Osteocyte (in vitro differentiated cells): ENCODE measurements around the gene DTX1. TPM values are rescaled to one million over a fixed set of nuclear protein-coding genes. Genes with fewer than 3 reads are reported as not detected.

Experiments
- DNase-seq: peaks from one replicate; pipeline ENCODE4 v3.0.0; 2021; ENCODE audit warnings: mixed read lengths; ENCODE audit not compliant: unreplicated experiment; ENCODE audit errors: extremely low spot score
- H3K27ac Mint-ChIP-seq: one replicate; pipeline ENCODE4 v1.8.0; 2021; ENCODE audit warnings: mild to moderate bottlenecking, mixed read lengths; ENCODE audit not compliant: unreplicated experiment
- H3K27me3 Mint-ChIP-seq: one replicate; pipeline ENCODE4 v1.8.0; 2021; ENCODE audit warnings: mixed read lengths; ENCODE audit not compliant: unreplicated experiment
- H3K36me3 Mint-ChIP-seq: one replicate; pipeline ENCODE4 v1.8.0; 2021; ENCODE audit warnings: mixed read lengths; ENCODE audit not compliant: unreplicated experiment
- H3K4me1 Mint-ChIP-seq: one replicate; pipeline ENCODE4 v1.8.0; 2021; ENCODE audit warnings: mixed read lengths; ENCODE audit not compliant: unreplicated experiment
- H3K4me3 Mint-ChIP-seq: one replicate; pipeline ENCODE4 v1.8.0; 2021; ENCODE audit warnings: mild to moderate bottlenecking, moderate library complexity, mixed read lengths; ENCODE audit not compliant: unreplicated experiment
- H3K9me3 Mint-ChIP-seq: one replicate; pipeline ENCODE4 v1.8.0; 2021; ENCODE audit warnings: mixed read lengths; ENCODE audit not compliant: unreplicated experiment
- total RNA-seq: library from RNA; stranded (reverse); gene quantifications from 2 replicates; pipeline ENCODE4 v1.2.1, GENCODE V29; 2021
- TF ChIP-seq, protein P1 (sequence below): fragments of 200-600 bp; sonication (generic); IDR thresholded peaks from 2 replicates; pipeline ENCODE4 v1.5.0; 2021; ENCODE audit warnings: antibody characterized with exemption, mild to moderate bottlenecking, moderate library complexity

Gene DTX1
- total RNA-seq, 1 donor from 2014 or later: not detected

- H3K36me3 Mint-ChIP-seq: no peaks in the 10 kb centered on the region
- no peak overlapping the region for H3K27ac Mint-ChIP-seq
- DNase-seq: no peak
- peaks cover 21% of the 10 kb centered on the region for H3K27me3 Mint-ChIP-seq
- H3K9me3 Mint-ChIP-seq: no peaks in the 10 kb centered on the region
- no peak overlapping the region for H3K4me3 Mint-ChIP-seq
- H3K4me1 Mint-ChIP-seq: no peaks in the 10 kb centered on the region
- TF ChIP-seq, protein P1, sequence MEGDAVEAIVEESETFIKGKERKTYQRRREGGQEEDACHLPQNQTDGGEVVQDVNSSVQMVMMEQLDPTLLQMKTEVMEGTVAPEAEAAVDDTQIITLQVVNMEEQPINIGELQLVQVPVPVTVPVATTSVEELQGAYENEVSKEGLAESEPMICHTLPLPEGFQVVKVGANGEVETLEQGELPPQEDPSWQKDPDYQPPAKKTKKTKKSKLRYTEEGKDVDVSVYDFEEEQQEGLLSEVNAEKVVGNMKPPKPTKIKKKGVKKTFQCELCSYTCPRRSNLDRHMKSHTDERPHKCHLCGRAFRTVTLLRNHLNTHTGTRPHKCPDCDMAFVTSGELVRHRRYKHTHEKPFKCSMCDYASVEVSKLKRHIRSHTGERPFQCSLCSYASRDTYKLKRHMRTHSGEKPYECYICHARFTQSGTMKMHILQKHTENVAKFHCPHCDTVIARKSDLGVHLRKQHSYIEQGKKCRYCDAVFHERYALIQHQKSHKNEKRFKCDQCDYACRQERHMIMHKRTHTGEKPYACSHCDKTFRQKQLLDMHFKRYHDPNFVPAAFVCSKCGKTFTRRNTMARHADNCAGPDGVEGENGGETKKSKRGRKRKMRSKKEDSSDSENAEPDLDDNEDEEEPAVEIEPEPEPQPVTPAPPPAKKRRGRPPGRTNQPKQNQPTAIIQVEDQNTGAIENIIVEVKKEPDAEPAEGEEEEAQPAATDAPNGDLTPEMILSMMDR: no peak
Measured at GRCh38 chr12:113063396-113064350, 7.1 kb downstream of the DTX1 start.

DNA sequence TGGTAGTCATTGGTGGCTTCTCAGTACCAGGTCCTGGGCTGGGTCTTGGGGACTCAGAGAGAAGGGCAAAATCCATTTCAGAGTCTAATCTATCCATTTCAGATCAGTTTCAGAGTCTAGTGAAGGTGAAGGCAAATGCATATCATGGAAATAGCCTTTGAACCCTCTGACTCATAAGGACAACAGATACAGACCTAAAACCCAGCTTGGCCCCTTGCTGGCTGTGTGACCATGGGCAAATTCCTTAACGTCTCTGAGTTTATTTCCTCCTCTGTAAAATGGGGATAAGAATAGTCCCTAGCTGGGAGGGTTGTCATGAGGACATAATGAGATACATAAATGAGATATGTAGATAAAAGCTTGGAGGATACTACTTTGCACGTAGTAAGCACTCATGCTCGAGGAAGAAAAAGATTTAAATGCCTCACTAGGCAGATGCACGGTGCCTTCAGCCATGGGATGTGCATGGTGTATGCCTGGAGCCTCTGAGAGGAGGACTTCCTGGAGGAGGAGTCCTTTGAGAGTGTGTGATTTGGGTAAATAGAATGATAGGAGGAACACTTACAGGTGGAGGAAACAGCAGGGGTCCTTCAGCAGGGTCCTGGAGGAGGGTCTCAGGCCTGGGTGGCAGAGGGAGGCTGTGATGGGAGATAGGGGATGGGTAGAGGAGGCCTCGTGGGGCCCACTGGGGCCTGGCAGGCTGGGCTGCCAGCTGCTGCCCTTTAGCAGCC lies 8.0 kb downstream of the DTX1 start:
- DNase-seq: no peak
- no peaks in the 10 kb centered on the region for H3K36me3 Mint-ChIP-seq
- no peaks in the 10 kb centered on the region for H3K4me1 Mint-ChIP-seq
- no peaks in the 10 kb centered on the region for H3K9me3 Mint-ChIP-seq
- H3K27me3 Mint-ChIP-seq: peaks cover 21% of the 10 kb centered on the region
- H3K4me3 Mint-ChIP-seq: no peak overlapping the region
- TF ChIP-seq, protein P1: no peak
- no peak overlapping the region for H3K27ac Mint-ChIP-seq

- H3K36me3 Mint-ChIP-seq: no peaks in the 10 kb centered on the region
- H3K4me3 Mint-ChIP-seq: no peak overlapping the region
- peaks cover 21% of the 10 kb centered on the region for H3K27me3 Mint-ChIP-seq
- H3K4me1 Mint-ChIP-seq: no peaks in the 10 kb centered on the region
- no peak for DNase-seq
- no peak overlapping the region for H3K27ac Mint-ChIP-seq
- H3K9me3 Mint-ChIP-seq: no peaks in the 10 kb centered on the region
- TF ChIP-seq, protein P1: no peak
Measured at GRCh38 chr12:113065126-113066007, 8.8 kb downstream of the DTX1 start.

DNA sequence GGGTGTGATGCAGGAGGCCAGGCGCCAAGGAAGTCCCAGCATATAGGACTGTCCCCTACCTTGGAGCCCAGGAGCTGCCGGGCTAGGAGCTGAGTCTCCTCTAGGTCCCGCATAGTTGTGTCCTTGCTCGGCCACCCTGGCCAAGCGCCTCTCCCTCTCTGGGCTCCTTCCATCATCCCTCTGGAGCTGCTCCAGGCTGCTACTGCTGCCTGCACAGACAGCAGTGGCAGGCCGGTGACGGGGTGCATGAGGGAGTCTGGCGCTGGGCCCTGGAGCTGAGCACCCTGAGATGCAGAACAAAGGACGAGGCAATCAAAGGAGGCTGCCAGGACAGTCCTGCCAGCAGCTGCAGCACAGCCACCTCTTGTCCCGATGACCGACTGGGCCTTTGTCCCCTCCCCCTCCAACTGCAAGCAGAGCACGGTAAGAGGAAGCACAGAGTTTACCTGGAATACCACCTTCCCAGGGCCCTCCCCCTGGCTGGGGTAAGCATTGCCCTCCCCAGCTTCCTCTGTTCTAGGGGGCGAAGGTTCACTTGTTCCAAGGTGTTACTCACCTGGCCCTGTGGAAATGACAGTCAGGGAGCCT lies 10.4 kb downstream of the DTX1 start:
- H3K9me3 Mint-ChIP-seq: no peaks in the 10 kb centered on the region
- H3K27me3 Mint-ChIP-seq: peaks cover 21% of the 10 kb centered on the region
- no peak overlapping the region for H3K27ac Mint-ChIP-seq
- no peak overlapping the region for H3K4me3 Mint-ChIP-seq
- H3K36me3 Mint-ChIP-seq: no peaks in the 10 kb centered on the region
- no peaks in the 10 kb centered on the region for H3K4me1 Mint-ChIP-seq
- TF ChIP-seq, protein P1: no peak
- no peak for DNase-seq
